HG02798 (cell line): ENCODE results near the gene DIP2B.

Experiments used
- ATAC-seq: cut with Tn5 transposase; IDR thresholded peaks from one replicate; pipeline ENCODE4 v1.9.1; 2021; ENCODE audit warnings: mild to moderate bottlenecking; ENCODE audit not compliant: unreplicated experiment, poor library complexity

DIP2B gene

DNA sequence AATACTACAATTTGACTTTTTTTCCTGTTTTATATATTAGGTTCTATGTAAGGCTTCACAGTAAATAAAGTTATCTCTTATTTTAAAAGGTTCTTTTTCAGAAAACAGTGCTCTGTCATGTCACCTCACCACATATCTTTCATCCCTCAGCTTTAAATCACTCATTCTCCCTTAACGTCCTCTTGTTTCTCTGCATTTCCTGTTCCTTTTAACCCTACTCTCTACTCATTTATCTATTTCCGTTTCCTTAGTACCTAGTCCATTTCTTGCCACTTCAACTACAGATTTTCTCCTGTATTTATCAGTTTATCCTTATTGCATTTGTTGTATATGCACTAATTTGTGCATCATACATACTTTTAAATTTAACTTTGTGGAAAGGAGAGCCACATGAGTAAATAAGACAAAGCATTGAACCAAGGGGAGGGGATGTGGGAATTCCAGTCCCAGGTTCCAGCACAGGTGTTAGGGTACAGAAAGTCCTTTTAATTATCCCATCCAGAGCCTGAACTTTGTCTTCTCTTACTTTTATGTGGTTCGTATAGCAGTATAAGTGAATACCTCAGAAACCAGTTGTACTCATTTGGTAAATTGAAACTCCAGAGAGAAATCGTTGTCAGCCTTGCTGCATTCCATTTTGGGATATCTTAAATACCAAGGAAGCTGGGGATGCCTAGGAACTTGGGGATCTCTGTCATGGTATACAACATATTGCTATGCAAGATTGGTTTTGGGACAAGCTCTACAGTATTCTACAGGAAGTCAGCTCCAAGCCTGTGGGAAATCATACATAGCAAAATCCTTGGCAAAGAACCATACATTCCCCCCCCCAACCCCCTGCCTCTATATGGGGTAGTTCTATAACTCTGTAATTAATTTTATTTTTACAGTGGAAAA is 120.5 kb downstream of the DIP2B start:
- no peak for ATAC-seq

DNA sequence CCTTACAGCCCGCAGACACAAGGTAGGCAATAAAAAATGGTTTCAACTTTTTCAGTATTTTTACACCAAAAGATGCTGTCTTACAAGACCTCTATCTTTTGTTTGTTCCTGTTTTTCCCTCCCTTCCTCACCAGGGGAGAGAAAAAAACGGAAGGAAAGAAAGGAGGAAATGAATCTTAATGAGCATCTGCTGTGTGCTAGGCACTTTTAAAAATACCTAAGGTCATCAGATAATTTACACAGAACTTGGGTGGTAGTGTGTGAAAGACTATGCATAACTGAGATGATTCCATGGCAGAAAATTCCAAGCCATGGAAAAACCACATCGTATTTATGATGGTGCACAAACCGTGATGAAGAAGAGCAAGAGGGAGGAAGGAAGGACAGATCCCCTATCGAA is 121.2 kb downstream of the DIP2B start:
- no peak for ATAC-seq

DNA sequence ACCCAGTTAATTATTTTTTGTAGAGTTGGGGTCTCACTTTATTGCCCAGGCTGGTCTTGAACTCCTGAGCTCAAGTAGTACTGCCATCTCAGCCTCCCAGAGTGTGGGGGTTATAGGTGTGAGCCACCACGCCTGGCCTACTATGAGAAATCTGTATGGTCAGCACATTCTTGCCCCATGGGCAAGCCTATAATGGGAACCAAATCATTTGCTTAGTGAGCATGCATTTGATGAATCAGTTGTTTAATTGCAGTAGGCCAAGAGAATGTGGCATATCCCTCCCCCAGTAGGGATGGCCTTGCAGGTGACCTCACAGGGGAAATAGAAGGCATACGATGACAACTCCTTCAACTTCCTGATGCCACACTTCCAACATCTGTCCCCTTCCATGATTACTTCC is 122.7 kb downstream of the DIP2B start:
- no peak for ATAC-seq

DNA sequence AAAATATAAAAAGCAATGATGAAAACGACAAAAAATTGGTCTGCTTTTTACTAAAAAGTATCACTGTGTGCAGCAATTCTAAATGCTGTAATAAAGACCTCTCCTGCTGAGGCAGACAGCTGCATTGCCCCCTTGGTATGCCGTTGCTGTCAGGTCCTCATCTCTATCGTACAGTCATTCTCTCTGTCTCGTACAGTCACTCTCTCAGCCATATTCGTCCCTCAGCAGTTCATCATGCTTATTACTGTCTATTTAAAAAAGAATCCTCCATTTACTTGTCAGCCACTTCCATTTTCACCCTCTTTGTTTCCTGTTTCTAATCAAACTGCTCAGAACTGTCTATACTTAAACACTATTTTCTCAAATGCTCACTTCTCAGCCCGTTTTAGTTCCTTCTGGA is 123.6 kb downstream of the DIP2B start:
- ATAC-seq: no peak

DNA sequence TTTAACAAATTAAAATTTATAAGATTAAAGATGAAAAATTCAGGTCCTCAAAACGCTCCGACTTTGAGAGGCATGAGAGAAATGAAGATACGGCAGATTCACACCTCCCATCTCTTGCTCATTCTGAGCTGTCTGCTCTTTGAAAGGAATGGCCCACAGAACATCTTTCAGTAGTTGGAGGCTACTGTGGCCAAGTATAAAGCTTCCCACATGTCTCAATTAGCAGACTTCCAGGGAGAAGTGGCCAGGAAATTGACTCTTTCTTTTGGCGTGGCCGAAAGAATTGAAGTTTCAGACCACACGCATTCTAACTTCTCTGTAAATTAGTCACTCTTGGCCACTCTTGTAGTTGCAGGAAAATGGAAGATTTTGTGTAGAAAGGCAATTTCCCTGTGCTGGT is 129.2 kb downstream of the DIP2B start:
- no peak for ATAC-seq

DNA sequence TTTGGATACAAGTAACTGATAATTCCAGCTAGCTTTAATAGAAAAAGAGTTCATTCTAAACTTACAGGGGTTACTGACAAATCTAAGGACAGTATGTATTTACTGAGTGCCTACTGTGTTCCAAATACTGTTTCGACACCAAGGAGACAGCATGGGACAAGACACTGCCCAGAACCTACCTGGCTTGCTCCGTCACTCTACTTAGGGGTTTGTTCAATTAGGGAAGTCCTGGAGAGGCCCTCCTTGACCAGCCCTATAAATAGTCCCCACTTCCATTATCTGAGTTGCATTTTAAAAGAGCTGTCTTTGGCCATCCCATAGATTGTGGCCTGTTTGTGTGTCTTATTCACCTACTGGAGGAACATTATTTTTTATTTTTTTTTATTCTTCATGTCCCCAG is 129.6 kb downstream of the DIP2B start:
- ATAC-seq: no peak

DNA sequence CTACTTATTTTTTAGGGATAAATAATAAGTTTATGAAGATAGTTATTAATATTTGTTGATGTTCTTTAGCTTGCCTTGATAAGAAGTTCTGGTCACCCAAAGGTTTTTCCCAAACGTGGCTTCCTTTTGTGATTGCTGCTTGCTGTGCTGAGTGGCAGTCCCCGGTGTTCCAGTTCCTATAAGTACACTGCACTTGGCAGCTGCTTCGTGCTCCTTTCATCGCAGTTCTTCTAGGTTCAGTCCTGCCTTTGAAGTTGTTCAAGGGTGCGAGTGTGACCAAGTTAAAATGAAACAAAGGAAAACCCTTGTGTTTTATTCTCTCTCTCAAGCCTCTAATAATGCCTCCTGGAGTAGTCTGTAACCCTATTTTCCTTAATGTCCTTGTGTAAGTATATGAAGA is 130.6 kb downstream of the DIP2B start:
- no peak for ATAC-seq

DNA sequence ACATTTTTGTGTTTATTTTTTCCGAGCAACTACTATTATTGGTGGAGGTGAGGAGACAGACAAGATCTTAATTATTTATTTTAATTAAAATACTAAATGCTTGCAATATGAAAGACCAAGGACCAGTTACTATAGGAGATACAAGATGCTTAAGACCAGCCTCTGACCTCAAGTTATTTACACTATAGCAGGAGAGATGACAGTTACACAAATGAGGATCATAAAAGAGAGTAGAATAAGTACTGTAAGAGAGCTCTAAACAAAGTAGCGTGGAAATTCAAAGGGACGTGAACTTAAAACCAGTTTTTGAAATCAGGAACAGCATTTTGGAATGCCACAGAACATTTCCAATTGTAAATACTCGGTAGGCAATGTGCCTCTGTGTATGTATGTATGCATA is 131.1 kb downstream of the DIP2B start:
- ATAC-seq: no peak

DNA sequence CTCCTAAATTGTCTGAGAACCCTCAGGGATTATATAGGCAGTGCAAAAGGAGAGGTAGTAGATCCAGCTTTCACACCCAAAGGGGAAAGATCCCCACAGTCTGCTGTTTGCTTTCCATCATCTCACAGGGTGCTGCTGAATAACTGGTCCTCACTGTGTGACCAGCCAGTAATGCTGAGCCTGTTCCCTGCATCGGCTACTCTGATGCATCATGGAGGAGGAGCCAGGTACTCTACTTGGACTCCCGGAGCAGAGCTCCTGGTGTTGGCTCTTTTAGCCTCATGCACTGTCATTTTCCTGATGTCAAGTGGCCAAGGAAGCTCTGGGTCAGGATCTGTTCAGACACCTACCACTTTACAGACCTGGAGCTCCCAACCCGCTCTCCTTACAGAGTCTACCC is 131.7 kb downstream of the DIP2B start:
- no peak for ATAC-seq

DNA sequence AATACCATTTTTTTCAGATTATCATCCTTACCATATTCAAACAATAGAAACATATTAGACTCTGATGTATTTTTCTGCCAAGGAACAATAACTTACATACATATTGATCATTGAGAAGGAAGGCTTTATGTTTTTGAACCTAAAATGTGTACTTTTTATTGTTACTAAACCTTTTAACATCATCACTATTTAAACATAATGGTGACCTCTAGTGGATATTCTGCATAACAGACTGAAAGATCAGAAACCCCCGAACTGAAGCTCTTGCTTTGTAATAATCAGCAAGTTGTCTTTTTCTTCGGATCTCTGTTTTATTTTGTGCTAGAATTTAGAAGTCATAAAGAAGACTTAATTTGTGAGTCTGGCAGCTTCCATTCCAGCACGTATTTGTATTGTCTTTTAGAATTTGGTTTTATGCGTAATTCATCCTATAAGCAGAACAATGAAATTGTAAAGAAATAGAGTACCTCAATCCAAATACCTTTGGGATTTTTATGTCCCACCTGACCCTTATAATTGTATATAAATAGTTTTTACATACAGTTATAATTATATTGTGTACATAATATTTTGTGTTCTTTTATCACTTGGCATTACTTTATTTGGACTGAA is 133.2 kb downstream of the DIP2B start:
- ATAC-seq: no peak

DNA sequence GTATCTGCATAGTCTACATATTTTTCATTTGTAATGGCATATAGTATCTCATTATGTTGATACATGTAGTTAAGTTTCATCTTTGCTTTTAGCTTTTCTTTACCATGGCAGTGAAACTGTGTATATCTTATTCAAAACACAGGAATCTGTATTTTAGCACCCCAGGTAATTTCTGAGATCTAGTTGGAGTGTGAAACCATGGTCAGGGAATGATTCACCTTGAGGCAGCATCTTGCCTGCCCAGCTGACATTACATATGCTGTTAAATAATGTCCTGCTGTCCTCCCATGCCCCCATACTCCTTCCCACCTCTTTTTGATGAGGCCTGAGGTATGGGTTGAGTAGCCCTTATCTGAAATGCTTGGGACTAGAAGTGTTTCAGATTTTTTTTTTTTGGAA is 133.7 kb downstream of the DIP2B start:
- ATAC-seq: no peak

DNA sequence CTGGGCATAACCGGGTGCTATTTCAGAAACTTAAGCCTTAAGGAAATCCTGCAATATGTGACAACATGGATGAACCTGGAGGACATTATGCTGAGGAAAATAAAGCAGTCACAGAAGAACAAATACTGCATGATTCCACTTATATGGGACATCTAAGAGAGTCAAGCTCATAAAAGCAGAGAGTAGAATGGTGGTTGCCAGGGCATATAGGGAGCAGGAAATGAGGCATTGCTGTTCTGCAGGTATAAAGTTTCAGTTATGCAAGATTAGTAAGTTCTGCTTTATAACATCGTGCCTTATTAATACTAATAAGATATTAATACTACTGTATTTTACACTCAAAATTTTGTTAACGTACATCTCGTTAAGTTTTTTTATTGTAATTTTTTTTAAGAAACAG is 134.9 kb downstream of the DIP2B start:
- ATAC-seq: no peak

DNA sequence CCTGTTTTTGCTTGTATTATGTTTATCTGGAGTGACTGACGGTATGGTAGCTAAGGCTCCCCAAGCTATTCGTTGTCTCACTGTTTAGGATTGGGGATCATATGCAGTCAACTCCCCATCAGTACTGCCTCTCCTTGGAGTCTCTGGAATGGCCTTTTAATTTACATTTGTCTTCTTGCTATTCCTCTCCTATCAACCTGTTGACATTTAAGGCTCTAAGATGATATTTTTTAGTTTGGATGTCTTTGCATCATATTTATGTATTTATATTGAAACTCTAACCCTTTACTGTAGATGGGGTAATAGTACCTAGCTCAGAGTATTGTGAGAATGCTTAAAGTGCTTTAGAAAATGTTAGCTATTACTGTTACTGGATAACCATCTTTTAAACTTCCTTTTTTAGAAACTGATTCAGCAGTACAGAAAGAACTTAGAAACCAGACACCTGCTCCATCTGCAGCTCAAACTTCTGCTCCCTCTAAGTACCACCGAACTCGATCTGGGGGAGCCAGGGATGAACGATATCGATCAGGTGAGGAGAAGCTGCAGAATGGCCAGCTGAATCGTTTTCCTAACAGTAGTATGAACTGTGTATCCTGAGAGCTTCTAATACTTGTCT is 135.6 kb downstream of the DIP2B start:
- no peak for ATAC-seq

DNA sequence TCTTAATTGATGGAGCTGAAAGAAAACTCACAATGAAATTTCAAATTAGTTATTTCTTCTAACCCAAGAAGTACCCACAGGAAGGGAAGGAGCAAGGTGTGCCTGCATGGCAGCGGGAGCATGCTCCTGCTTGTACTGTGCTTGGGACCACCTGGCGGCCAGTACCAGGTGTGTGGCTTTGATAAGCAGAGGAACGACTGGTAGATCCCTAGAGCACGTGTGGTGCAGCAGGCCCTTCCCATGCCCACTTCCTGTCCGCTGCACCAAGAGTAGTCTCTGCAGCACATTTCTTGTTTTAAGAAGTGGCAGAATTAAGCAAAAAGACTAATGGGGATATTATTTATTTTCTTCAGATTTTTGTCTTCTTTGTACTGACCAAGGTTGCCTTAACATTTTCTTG is 136.8 kb downstream of the DIP2B start:
- no peak for ATAC-seq

DNA sequence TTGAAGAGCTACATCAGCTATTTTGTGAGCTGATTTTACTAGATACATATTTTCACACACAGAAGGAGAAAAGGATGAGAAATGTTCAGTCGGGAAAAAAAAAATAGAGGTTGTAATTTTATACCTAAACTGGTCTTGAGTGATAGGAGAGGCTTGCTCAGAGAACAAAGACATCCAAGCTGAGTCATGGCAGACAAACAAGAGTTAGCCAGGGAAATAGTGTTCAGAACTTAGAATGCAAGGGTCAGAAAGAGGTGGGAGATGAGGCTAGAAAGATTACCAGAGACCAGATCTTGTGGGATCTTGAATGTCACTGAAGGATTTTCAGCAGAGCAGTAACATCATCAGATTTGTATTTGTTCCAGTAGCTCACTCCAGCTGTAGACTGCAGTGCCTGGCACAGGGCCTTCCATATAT is 137.3 kb downstream of the DIP2B start:
- no peak for ATAC-seq

DNA sequence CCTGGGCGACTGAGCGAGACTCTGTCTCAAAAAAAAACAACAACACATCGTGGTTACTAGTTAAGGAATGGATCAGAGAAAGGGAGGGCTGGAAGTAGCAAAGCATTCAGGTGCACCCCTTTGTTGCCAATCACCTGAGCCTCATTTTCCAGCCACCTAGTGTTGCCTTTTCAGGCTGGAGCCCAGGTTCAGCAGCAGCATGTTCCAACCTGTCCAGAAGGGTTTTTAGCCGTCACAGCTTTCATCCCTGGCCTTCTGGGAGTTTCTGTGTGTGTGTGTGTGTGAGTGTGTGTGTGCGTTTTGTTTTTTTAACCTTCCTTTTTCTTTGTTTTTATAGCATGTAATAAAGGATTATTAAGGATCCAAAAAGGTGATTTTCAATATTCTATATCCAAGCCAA is 138.0 kb downstream of the DIP2B start:
- no peak for ATAC-seq

DNA sequence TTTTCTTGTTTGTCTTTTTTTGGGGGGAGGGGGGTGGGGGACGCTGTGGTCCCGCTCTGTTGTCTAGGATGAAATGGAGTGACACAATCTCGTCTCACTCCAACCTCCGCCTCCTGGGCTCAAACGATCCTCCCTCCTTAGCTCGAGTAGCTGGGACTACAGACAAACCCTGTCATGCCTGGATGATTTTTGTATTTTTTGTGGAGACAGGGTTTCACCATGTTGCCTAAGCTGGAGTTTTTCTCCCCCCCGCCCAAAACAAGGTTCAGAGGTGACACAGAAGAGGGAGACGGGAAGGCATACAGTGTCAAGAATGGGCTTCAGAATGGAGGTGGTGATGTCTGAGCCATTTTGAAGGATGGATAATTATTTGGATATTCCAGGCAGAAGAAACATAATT is 142.2 kb downstream of the DIP2B start:
- no peak for ATAC-seq

DNA sequence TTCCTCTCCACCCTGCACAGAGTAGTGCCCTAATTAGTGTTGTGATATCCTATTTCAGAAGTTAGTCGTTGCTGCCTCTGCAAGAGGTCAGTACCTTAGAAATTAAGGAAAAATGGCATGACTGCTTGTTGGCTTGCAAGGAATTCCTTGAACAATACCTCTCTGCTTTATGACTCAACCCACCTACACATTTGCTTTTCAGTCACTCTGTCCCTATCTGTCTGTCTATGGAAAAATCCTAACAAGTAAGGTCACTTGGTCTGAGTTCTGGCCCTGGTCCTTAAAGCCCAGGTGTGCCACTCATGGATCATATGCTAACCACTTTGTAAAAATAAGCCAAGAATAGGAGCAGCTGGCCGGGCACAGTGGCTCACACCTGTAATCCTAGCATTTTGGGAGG is 142.7 kb downstream of the DIP2B start:
- no peak for ATAC-seq

DNA sequence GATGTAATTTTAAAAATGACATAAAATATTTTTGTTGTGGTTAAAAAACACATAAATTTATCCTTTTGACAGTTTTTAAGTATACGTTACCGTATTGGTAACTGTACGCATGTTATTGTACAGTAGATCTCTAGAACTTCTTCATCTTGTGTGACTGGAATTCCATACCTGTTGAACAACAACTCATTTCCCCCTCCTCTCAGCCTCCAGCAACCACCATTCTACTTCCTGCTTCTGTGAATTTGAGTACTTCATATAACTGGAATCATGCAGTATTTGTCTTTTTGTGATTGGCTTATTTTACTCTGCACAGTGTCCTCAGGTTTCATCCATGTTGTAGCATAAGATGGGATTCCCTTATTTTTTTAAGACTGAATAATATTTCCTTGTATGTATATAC is 145.5 kb downstream of the DIP2B start:
- ATAC-seq: no peak

DNA sequence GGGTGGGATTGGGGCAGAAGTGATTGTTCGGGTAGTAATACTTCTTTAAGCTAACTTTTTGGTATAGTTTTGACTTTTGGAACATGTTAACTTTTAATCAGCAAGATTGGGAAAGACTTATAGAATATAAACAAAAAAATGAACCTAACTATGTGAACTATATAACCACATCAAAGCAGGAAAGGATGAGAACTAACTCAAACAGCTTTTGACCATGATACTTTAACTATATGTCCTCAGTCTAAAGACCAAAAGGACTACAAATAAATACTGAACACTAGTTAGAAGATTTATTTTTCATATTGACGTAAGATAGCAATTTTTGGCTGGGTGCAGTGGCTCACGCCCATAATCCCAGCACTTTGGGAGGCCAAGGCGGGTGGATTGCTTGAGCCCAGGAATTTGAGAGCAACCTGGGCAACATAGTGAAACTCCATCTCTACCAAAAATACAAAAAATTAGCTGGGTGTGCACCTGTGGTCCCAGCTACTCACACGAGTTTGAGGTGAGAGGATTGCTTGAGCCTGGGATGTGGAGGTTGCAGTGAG is 150.7 kb downstream of the DIP2B start:
- no peak for ATAC-seq

DNA sequence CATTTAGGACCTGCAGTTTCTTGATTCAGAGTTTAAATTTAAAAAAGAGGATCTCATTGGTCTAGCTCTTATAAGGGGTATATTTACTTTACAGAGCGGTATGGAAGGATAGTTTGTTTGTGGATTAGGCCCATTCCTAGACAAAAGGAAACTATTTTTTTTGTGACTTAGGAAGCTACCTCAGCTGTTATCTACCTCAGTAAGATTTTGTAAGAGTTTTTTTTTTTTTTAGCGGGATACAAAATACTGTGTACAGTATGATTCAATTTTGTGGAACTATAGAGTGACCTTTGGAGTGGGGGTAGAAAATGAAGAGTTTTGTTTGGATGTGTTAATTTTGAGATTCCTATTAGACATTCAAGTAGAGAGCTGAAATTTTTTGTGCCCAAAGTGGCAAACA is 154.5 kb downstream of the DIP2B start:
- no peak for ATAC-seq
